PC-3 (cell line): ENCODE results near the gene ZDHHC12. TPM values are rescaled to one million over a fixed set of nuclear protein-coding genes. Genes with fewer than 3 reads are reported as not detected.

Source experiments
- ATAC-seq: fragments of 200-7000 bp; cut with Tn5 transposase; 2 replicates; pipeline ENCODE4 v1.9.1; 2020; ENCODE audit warnings: mild to moderate bottlenecking, moderate library complexity
- BruUV-seq: library from RNA; stranded (reverse); fragments of 400-500 nt; replicated peaks from 2 replicates; lab custom pipeline; 2021; lab: Mats Ljungman, UMichigan
- CTCF ChIA-PET: fragments of 300-600 bp; sonication (Branson Sonifier 250); formaldehyde crosslinking; loops from one replicate; lab custom pipeline; 2022; ENCODE audit warnings: antibody characterized with exemption; lab: Charles Lee
- POLR2A ChIA-PET: fragments of 300-600 bp; sonication (Branson Sonifier 250); formaldehyde crosslinking; loops from one replicate; lab custom pipeline; 2022; ENCODE audit warnings: antibody characterized with exemption; ENCODE audit not compliant: unreplicated experiment; lab: Charles Lee
- DNase-seq: peaks from one replicate; pipeline ENCODE4 v3.0.0-alpha.2; 2015
- H2AFZ ChIP-seq: fragments of 300-600 bp; sonication (generic); 2 replicates; pipeline ENCODE4 v1.6.0; 2016; ENCODE audit warnings: antibody characterized with exemption, low read length
- H3F3A ChIP-seq: fragments of 300-600 bp; sonication (generic); one replicate; pipeline ENCODE4 v1.6.0; 2017; ENCODE audit warnings: antibody characterized with exemption, low read length, control low read depth, mild to moderate bottlenecking; ENCODE audit not compliant: unreplicated experiment
- H3K27ac ChIP-seq: fragments of 300-600 bp; sonication (generic); 2 replicates; pipeline ENCODE4 v1.5.1; 2016; ENCODE audit warnings: mild to moderate bottlenecking, low read length
- H3K27me3 ChIP-seq: fragments of 300-600 bp; sonication (generic); 2 replicates; pipeline ENCODE4 v1.6.1; 2016; ENCODE audit warnings: low read length, mixed read lengths
- H3K36me3 ChIP-seq: fragments of 300-600 bp; sonication (generic); 2 replicates; pipeline ENCODE4 v1.6.1; 2016; ENCODE audit warnings: low read depth, mixed run types, low read length, mixed read lengths
- H3K4me1 ChIP-seq: fragments of 300-600 bp; sonication (generic); 2 replicates; pipeline ENCODE4 v1.5.1; 2016; ENCODE audit warnings: low read length; ENCODE audit not compliant: insufficient read depth
- H3K4me2 ChIP-seq: fragments of 300-600 bp; sonication (generic); 2 replicates; pipeline ENCODE4 v1.6.0; 2016; ENCODE audit warnings: low read length
- H3K4me3 ChIP-seq: fragments of 300-600 bp; sonication (generic); 2 replicates; pipeline ENCODE4 v1.5.1; 2016; ENCODE audit warnings: mild to moderate bottlenecking, low read length, mixed read lengths
- H3K79me2 ChIP-seq: fragments of 300-600 bp; sonication (generic); 2 replicates; pipeline ENCODE4 v1.6.1; 2017; ENCODE audit warnings: low read length, mixed read lengths
- H3K9ac ChIP-seq: fragments of 300-600 bp; sonication (generic); 2 replicates; pipeline ENCODE4 v1.6.0; 2016; ENCODE audit warnings: mild to moderate bottlenecking, low read length
- H3K9me2 ChIP-seq: fragments of 300-600 bp; sonication (generic); replicated peaks from 2 replicates; pipeline ENCODE4 v1.6.1; 2016; ENCODE audit warnings: mixed run types, low read length, mixed read lengths
- H3K9me3 ChIP-seq: fragments of 300-600 bp; sonication (generic); 2 replicates; pipeline ENCODE4 v1.6.1; 2016; ENCODE audit warnings: low read length, mixed read lengths
- H4K20me1 ChIP-seq: fragments of 300-600 bp; sonication (generic); 2 replicates; pipeline ENCODE4 v1.6.1; 2016; ENCODE audit warnings: low read length, mixed read lengths
- EZH2 ChIP-seq: fragments of 300-600 bp; sonication (generic); IDR thresholded peaks from one replicate; pipeline ENCODE4 v1.6.1; 2017; ENCODE audit warnings: antibody characterized with exemption, mild to moderate bottlenecking, low read length; ENCODE audit not compliant: unreplicated experiment
- EZH2phosphoT487 ChIP-seq: fragments of 300-600 bp; sonication (generic); IDR thresholded peaks from 2 replicates; pipeline ENCODE4 v1.6.1; 2018; ENCODE audit warnings: mild to moderate bottlenecking, antibody characterized with exemption, low read length, borderline replicate concordance
- intact Hi-C: fragments of 100-400 bp; cut with micrococcal nuclease; formaldehyde crosslinking; loops from 2 replicates; pipeline ENCODE4 v1.9.0; 2023
- total RNA-seq: library from RNA; depleted of rRNA; stranded (reverse); fragments of >200 nt; gene quantifications from 2 replicates; pipeline ENCODE4 v1.2.3, GENCODE V29; 2014
- TF ChIP-seq, protein P1 (sequence below): fragments of 300-600 bp; sonication (generic); conservative IDR thresholded peaks from 2 replicates; pipeline ENCODE4 v1.5.1; 2017; ENCODE audit warnings: antibody characterized with exemption, low read depth, mild to moderate bottlenecking, low read length

The ZDHHC12 gene
- total RNA-seq, 1 experiment from 2014 or later: 86.1 TPM

DNA sequence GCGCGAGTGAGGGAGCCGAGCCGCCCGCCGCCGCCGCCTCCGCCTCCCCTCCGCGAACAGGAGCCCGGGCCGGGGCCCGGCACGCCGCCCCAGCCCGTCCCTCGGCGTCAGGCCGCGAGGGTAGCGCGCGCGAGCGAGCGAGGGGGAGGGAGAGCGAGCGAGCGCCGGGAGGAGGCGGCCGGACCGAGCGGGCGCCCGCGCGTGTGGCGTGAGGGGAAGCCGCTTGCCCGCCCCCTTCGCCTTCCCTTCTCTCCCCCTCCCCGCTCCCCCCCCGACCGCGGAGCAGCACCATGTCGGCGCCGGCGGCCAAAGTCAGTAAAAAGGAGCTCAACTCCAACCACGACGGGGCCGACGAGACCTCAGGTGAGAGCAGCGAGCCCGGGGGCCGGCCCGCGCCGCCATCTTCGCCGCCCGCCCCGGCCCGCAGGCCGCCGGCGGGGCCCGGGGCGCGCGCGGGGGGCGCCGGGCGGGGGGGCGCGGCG, 34.6 kb downstream of the ZDHHC12 start:
- H3K9me2 ChIP-seq: no peaks in the 10 kb centered on the region
- H4K20me1 ChIP-seq: peaks cover 22% of the 10 kb centered on the region
- ChIA-PET POLR2A (no interaction called here), CTCF (interaction anchor here (0.6 kb wide), 1 partner anchor 99 kb away, joined by 7 read pairs; no protein-coding TSS in a partner anchor)
- peak overlapping the region; percentile 65 for H3K4me3 ChIP-seq
- H3K4me1 ChIP-seq: peaks cover 41% of the 10 kb centered on the region
- DNase-seq (no peak), ATAC-seq (peak; percentile 1; the same call in 1 of the 2 replicates)
- H3K27me3 ChIP-seq: no peaks in the 10 kb centered on the region
- H3K36me3 ChIP-seq: peaks cover 37% of the 10 kb centered on the region
- H3K9me3 ChIP-seq: no peaks in the 10 kb centered on the region
- H3K4me2 ChIP-seq: no peak overlapping the region
- H3K9ac ChIP-seq: peak overlapping the region; percentile 71
- H3F3A ChIP-seq: peaks cover 1% of the 10 kb centered on the region
- intact Hi-C loops: no loop called here
- H3K27ac ChIP-seq: no peak overlapping the region
- H2AFZ ChIP-seq: no peak overlapping the region
- TF ChIP-seq, protein P1, sequence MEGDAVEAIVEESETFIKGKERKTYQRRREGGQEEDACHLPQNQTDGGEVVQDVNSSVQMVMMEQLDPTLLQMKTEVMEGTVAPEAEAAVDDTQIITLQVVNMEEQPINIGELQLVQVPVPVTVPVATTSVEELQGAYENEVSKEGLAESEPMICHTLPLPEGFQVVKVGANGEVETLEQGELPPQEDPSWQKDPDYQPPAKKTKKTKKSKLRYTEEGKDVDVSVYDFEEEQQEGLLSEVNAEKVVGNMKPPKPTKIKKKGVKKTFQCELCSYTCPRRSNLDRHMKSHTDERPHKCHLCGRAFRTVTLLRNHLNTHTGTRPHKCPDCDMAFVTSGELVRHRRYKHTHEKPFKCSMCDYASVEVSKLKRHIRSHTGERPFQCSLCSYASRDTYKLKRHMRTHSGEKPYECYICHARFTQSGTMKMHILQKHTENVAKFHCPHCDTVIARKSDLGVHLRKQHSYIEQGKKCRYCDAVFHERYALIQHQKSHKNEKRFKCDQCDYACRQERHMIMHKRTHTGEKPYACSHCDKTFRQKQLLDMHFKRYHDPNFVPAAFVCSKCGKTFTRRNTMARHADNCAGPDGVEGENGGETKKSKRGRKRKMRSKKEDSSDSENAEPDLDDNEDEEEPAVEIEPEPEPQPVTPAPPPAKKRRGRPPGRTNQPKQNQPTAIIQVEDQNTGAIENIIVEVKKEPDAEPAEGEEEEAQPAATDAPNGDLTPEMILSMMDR: no peak
- TF ChIP-seq EZH2phosphoT487 (no peak), EZH2 (no peak)
- BruUV-seq: no TSS peak
- H3K79me2 ChIP-seq: peaks cover 79% of the 10 kb centered on the region

DNA sequence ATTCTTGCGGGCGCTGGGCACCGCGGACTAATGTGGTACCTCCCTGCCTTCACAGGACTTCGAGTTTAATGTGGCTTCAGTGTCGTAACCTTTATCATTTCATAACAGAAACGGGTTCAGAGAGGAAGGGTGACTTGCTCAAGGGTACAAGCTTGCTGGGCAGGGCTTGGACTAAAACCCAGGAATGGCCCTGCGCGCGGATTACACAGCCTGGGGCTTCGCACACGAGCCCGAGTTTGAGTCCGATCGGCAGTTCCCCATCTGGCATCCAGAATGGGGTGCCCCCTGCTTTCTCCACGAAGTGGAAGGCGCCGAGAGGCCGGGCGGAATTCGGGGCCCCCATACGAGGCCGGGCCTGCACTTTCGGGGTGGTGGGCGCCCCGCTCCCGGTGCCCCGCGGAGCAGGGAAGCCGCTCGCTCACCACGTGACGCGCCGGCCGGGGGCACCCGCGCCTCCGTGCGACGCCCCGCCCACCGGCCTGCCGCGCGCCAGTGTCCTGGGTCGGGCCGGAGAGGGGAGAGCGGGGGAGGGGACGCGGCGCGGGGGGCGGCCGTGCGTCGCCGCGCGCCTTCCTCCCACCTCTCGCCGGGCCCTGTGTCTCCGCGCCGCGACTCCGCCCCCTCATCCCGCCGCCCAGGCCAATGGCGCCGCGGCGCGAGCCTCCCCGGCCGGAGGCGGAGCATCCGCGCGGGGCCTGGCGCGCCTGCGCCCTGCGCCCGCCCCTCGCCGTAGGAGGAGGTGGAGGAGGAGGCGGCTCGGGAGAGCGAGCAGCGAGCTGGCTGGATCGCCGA, 35.2 kb downstream of the ZDHHC12 start, which contains the start of gene SET:
Gene SET (plus strand): TSS at position 722 of the 792 bp plus-strand sequence. CDS start 361 bp downstream, outside the sequence.
- Histone ChIP-seq H3K9me2 (no peaks in the 10 kb centered on the region), H3K4me3 (peak within 1 kb of the TSS; percentile 99), H3K9ac (peak within 1 kb of the TSS; percentile 93), H3F3A (no peaks in the 10 kb centered on the region), H4K20me1 (peaks cover 19% of the 10 kb centered on the region), H3K9me3 (no peaks in the 10 kb centered on the region), H3K4me2 (peak within 1 kb of the TSS; percentile 84), H2AFZ (peak within 1 kb of the TSS; percentile 75), H3K79me2 (peaks cover 86% of the 10 kb centered on the region), H3K27ac (peak within 1 kb of the TSS; percentile 52), H3K4me1 (peaks cover 41% of the 10 kb centered on the region), H3K27me3 (no peaks in the 10 kb centered on the region), H3K36me3 (peaks cover 31% of the 10 kb centered on the region)
- intact Hi-C loops: no loop called here
- ATAC-seq: peak; percentile 70
- BruUV-seq: no TSS peak
- peak; percentile 50; the same call in 1 of the 2 replicates for TF ChIP-seq EZH2phosphoT487
- TF ChIP-seq, protein P1: no peak
- peak; percentile 92 for DNase-seq
- ChIA-PET CTCF (no interaction called here), POLR2A (no interaction called here)

DNA sequence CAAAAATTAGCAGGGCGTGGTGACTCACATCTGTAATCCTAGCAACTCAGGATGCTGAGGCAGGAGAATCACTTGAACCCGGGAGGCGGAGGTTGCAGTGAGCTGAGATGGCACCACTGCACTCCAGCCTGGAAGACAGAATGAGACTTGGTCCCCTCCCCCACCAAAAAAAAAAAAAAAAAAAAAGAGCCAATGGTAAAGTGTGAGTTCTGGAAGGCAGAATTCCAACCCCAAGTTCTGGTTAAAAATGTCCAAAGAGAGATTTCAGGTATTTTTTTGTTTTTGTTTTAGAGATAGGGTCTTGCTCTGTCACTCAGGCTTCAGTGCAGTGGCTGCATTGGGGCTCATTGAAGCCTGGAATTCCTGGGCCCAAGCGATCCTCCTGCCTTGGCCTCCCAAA, 36.5 kb downstream of the ZDHHC12 start:
- POLR2A ChIA-PET: no interaction called here

More for the DNA sequence above, 36.5 kb downstream of the ZDHHC12 start:
- intact Hi-C loops: no loop called here
- peaks cover 19% of the 10 kb centered on the region for H3K36me3 ChIP-seq
- ATAC-seq (no peak), DNase-seq (no peak)
- no peaks in the 10 kb centered on the region for H3F3A ChIP-seq
- peaks cover 48% of the 10 kb centered on the region for H3K4me1 ChIP-seq
- peaks cover 19% of the 10 kb centered on the region for H4K20me1 ChIP-seq
- H3K9ac ChIP-seq: no peak overlapping the region
- H3K4me2 ChIP-seq: no peak overlapping the region
- H3K27ac ChIP-seq: no peak overlapping the region
- no peak overlapping the region for H2AFZ ChIP-seq
- H3K79me2 ChIP-seq: peaks cover 84% of the 10 kb centered on the region
- no peaks in the 10 kb centered on the region for H3K9me3 ChIP-seq
- no peaks in the 10 kb centered on the region for H3K9me2 ChIP-seq
- CTCF ChIA-PET: no interaction called here
- BruUV-seq: no TSS peak
- no peaks in the 10 kb centered on the region for H3K27me3 ChIP-seq
- H3K4me3 ChIP-seq: no peak overlapping the region
- TF ChIP-seq, protein P1: no peak
- TF ChIP-seq EZH2phosphoT487: no peak
- TF ChIP-seq EZH2: no peak
